WERI-Rb-1 (cell line): Measurements from ENCODE around the gene TMEM222.

ENCODE experiments used
- DNase-seq: peaks from one replicate; pipeline ENCODE4 v3.0.0-alpha.2; 2020
- H3K27ac ChIP-seq: fragments of 250-450 bp; sonication (Bioruptor Pico); 2 replicates; pipeline ENCODE4 v1.5.1; 2020; ENCODE audit warnings: mild to moderate bottlenecking, moderate library complexity
- H3K27me3 ChIP-seq: fragments of 250-450 bp; sonication (Bioruptor Pico); 2 replicates; pipeline ENCODE4 v1.5.1; 2021; ENCODE audit warnings: mild to moderate bottlenecking, low read depth, moderate library complexity; ENCODE audit not compliant: insufficient read depth, severe bottlenecking
- H3K36me3 ChIP-seq: fragments of 250-450 bp; sonication (Bioruptor Pico); 2 replicates; pipeline ENCODE4 v1.5.1; 2020; ENCODE audit warnings: mild to moderate bottlenecking, moderate library complexity
- H3K4me3 ChIP-seq: 2 replicates; pipeline ENCODE4 v1.5.1; 2011; ENCODE audit warnings: low read depth, mild to moderate bottlenecking, control low read depth, low read length
- H3K9me3 ChIP-seq: fragments of 250-450 bp; sonication (Bioruptor Pico); 2 replicates; pipeline ENCODE4 v1.5.1; 2021; ENCODE audit warnings: mild to moderate bottlenecking, moderate library complexity; ENCODE audit not compliant: severe bottlenecking
- CTCF ChIP-seq: IDR thresholded peaks from 2 replicates; pipeline ENCODE4 v1.5.1; 2011; ENCODE audit warnings: low read depth, mild to moderate bottlenecking, control low read depth, inconsistent platforms, low read length

TMEM222 gene

GRCh38 chr1:27372808-27373690 is 51.1 kb downstream of the TMEM222 start:
- Histone ChIP-seq H3K27me3 (no peaks in the 10 kb centered on the region), H3K27ac (no peak overlapping the region), H3K36me3 (no peaks in the 10 kb centered on the region), H3K9me3 (no peaks in the 10 kb centered on the region), H3K4me3 (no peak overlapping the region)
- no peak for DNase-seq
- peak; percentile 48 for TF ChIP-seq CTCF

GRCh38 chr1:27374362-27375086 is 52.6 kb downstream of the TMEM222 start, which contains the start of gene FCN3:
TSS of gene FCN3 (minus strand) at chr1:27374824. CDS start at chr1:27374818, 6 bp downstream.
- no peaks in the 10 kb centered on the region for H3K36me3 ChIP-seq
- DNase-seq = no peak
- H3K27ac ChIP-seq = no peak within 1 kb of the TSS
- no peaks in the 10 kb centered on the region for H3K9me3 ChIP-seq
- H3K27me3 ChIP-seq = no peaks in the 10 kb centered on the region
- H3K4me3 ChIP-seq = no peak within 1 kb of the TSS
- no peak for TF ChIP-seq CTCF

- TF ChIP-seq CTCF = no peak
- no peaks in the 10 kb centered on the region for H3K36me3 ChIP-seq
- H3K4me3 ChIP-seq = no peak overlapping the region
- no peak for DNase-seq
- H3K27me3 ChIP-seq = no peaks in the 10 kb centered on the region
- H3K27ac ChIP-seq = no peak overlapping the region
- H3K9me3 ChIP-seq = no peaks in the 10 kb centered on the region
Measured at GRCh38 chr1:27377760-27378495, 56.0 kb downstream of the TMEM222 start.

- no peak for DNase-seq
- no peak for TF ChIP-seq CTCF
- no peak overlapping the region for H3K27ac ChIP-seq
- H3K4me3 ChIP-seq = no peak overlapping the region
- H3K27me3 ChIP-seq = no peaks in the 10 kb centered on the region
- no peaks in the 10 kb centered on the region for H3K9me3 ChIP-seq
- H3K36me3 ChIP-seq = no peaks in the 10 kb centered on the region
Measured at GRCh38 chr1:27379564-27380122, 57.7 kb downstream of the TMEM222 start.

GRCh38 chr1:27380224-27380623 is 58.3 kb downstream of the TMEM222 start:
- H3K36me3 ChIP-seq = no peaks in the 10 kb centered on the region
- no peak overlapping the region for H3K4me3 ChIP-seq
- no peak overlapping the region for H3K27ac ChIP-seq
- TF ChIP-seq CTCF = no peak
- no peaks in the 10 kb centered on the region for H3K9me3 ChIP-seq
- H3K27me3 ChIP-seq = no peaks in the 10 kb centered on the region
- no peak for DNase-seq
